Measurements from ENCODE around the gene OXSM.

GRCh38 chr3:25817638-25818037 is 27.7 kb downstream of the OXSM start:
- no peak for TF ChIP-seq CTCF (conservative IDR thresholded peaks at IDR 0.05; ENCODE audit: low read length)
- TF ChIP-seq EZH2phosphoT487 (IDR thresholded peaks at IDR 0.05; ENCODE audit: borderline replicate concordance), result no peak
